Measurements from ENCODE around the gene METTL2A. TPM values are rescaled to one million over a fixed set of nuclear protein-coding genes. Genes with fewer than 3 reads are reported as not detected.

Gene METTL2A
- 24.4 to 31.9 TPM (median 30.1 TPM) in 5 replicates for total RNA-seq (2022; extraction: Qiagen RNA extraction; ENCODE audit: low read depth)

GRCh38 chr17:62423647-62424461 lies at the start of gene METTL2A:
Gene METTL2A, plus strand, starts transcription at chr17:62423897. Its CDS starts 6 bp downstream, at chr17:62423903.

GRCh38 chr17:62380253-62380652 lies 43.4 kb upstream of the METTL2A start, which contains the start of gene EFCAB3:
Gene EFCAB3, plus strand, starts transcription at chr17:62380553. Its CDS starts 2,427 bp downstream, at chr17:62382980.

GRCh38 chr17:62478424-62478879 lies 54.8 kb downstream of the METTL2A start, which contains the start of gene TLK2:
Gene TLK2, plus strand, starts transcription at chr17:62478825. Its CDS starts 2,301 bp downstream, at chr17:62481126.

Other genes starting within 250 kb of the METTL2A start
- gene EFCAB3, start 43.3 kb upstream of the METTL2A start, total RNA-seq (2022; extraction: Qiagen RNA extraction; ENCODE audit: low read depth), result 0.12 TPM in 1 of 5 replicates, not detected in the others
- gene TLK2, start 54.9 kb downstream of the METTL2A start, total RNA-seq (2022; extraction: Qiagen RNA extraction; ENCODE audit: low read depth), result 30.0 to 42.7 TPM (median 34.8 TPM) in 5 replicates
- gene MRC2, start 203.8 kb downstream of the METTL2A start, total RNA-seq (2022; extraction: Qiagen RNA extraction; ENCODE audit: low read depth), result 35.6 to 64.2 TPM (median 46.2 TPM) in 5 replicates